ENCODE results near the gene HS3ST3A1. TPM values are rescaled to one million over a fixed set of nuclear protein-coding genes. Genes with fewer than 3 reads are reported as not detected.

The HS3ST3A1 gene
- total RNA-seq, 1 experiment from 2014 or later: 3.4 TPM

DNA sequence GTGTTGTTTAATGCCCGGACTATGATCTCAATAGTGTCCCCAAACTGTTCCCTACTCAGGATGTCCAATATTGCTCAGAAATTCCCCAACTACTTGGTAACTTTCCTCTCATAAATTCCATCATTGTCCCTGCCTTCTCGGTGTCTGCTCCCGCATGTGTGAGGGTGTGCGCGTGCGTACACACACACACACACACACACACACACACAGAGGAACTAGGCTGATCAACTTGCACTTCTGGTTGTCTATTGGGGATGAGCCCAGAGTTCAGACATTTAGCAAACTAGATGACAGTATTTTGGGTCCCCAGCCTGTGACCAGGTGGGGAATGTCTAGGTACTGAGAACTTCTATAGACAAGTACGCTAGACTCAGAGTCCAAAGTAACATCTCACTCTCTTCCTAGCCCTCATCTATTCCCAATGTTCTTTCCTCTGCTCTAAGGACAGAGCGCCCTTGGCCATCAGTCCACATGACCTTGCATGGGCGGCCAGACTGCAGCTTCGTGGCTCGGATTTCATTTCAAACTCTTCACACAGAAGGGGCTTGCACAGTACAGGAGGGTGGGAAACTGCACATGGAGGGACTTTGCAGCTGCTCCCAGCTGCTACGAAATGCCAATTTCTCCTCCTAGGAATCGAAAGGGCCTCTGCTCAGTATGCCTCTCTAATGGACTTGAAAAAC is 5.3 kb downstream of the HS3ST3A1 start:
- H2BK5ac ChIP-seq (ENCODE audit: insufficient read length, low read length): no peak overlapping the region
- no peaks in the 10 kb centered on the region for H3K79me1 ChIP-seq (ENCODE audit: insufficient read depth, low read depth, low read length, poor library complexity, severe bottlenecking)
- no peak overlapping the region for H3K27ac ChIP-seq (ENCODE audit: insufficient read length, low read depth, low read length)
- no peak overlapping the region for H4K91ac ChIP-seq (ENCODE audit: insufficient read length, low read depth, low read length)
- H3K4me2 ChIP-seq (ENCODE audit: insufficient read depth, insufficient read length, low read length): no peak overlapping the region
- no peak overlapping the region for H2BK15ac ChIP-seq (ENCODE audit: low read depth, low read length)
- no peaks in the 10 kb centered on the region for H4K20me1 ChIP-seq (ENCODE audit: control insufficient read depth, insufficient read depth, insufficient read length)
- H3K18ac ChIP-seq (ENCODE audit: insufficient read length, low read depth, low read length): no peak overlapping the region
- H2BK120ac ChIP-seq (ENCODE audit: low read depth, low read length, poor library complexity, severe bottlenecking): no peak overlapping the region
- H2AK5ac ChIP-seq (ENCODE audit: insufficient read length, low read length): no peak overlapping the region
- peaks cover 7% of the 10 kb centered on the region for H3K23me2 ChIP-seq (ENCODE audit: insufficient read length, low read depth, low read length, poor library complexity, severe bottlenecking)
- no peak overlapping the region for H3K23ac ChIP-seq (ENCODE audit: insufficient read length, low read depth, low read length)
- no peaks in the 10 kb centered on the region for H3K4me1 ChIP-seq (ENCODE audit: insufficient read depth, low read length)
- H2BK12ac ChIP-seq (ENCODE audit: insufficient read length, low read depth, low read length): no peak overlapping the region
- H3K27ac Mint-ChIP-seq: peak overlapping the region in 1 of 3 experiments; percentile 65; a peak in 2 of 7 replicates
- H3K9me3 Mint-ChIP-seq: no peaks in the 10 kb centered on the region; a peak in 1 of 5 replicates
- H2BK20ac ChIP-seq (ENCODE audit: low read depth, low read length, poor library complexity, severe bottlenecking): no peak overlapping the region
- H3K9ac ChIP-seq (ENCODE audit: extremely low read depth, insufficient read length, low read length): no peak overlapping the region
- H3K27me3 Mint-ChIP-seq (ENCODE audit: low read depth): peaks cover 26% of the 10 kb centered on the region
- H3K79me2 ChIP-seq (ENCODE audit: insufficient read depth, low read length): no peaks in the 10 kb centered on the region
- H3K4ac ChIP-seq (ENCODE audit: low read depth, low read length): no peak overlapping the region
- H3K36me3 Mint-ChIP-seq (ENCODE audit: insufficient read depth in 1 of 3, low read depth in 3 of 3): no peaks in the 10 kb centered on the region
- no peak for DNase-seq
- no peak overlapping the region for H3K14ac ChIP-seq (ENCODE audit: insufficient read depth, low read length)
- H3T11ph ChIP-seq (ENCODE audit: low read length): no peak overlapping the region
- H3K56ac ChIP-seq (ENCODE audit: insufficient read length, low read depth, low read length): no peak overlapping the region
- H3K4me1 Mint-ChIP-seq: peaks cover 25 to 31% of the 10 kb centered on the region in 2 experiments
- H4K8ac ChIP-seq (replicated peaks; ENCODE audit: insufficient read length, low read depth, low read length): no peak overlapping the region
- WGBS (ENCODE audit: extremely low coverage, insufficient read length, low lambda C conversion rate): no CpG with 5 or more reads among the region's 13 CpGs
- no peak overlapping the region for H2AFZ ChIP-seq (ENCODE audit: low read length)
- H3K9me3 ChIP-seq (ENCODE audit: control insufficient read depth, low read depth, low read length): no peaks in the 10 kb centered on the region
- no peak overlapping the region for H4K5ac ChIP-seq (ENCODE audit: insufficient read length, low read depth, low read length)
- no peak overlapping the region for H3K4me3 Mint-ChIP-seq
- TF ChIP-seq, protein P1, sequence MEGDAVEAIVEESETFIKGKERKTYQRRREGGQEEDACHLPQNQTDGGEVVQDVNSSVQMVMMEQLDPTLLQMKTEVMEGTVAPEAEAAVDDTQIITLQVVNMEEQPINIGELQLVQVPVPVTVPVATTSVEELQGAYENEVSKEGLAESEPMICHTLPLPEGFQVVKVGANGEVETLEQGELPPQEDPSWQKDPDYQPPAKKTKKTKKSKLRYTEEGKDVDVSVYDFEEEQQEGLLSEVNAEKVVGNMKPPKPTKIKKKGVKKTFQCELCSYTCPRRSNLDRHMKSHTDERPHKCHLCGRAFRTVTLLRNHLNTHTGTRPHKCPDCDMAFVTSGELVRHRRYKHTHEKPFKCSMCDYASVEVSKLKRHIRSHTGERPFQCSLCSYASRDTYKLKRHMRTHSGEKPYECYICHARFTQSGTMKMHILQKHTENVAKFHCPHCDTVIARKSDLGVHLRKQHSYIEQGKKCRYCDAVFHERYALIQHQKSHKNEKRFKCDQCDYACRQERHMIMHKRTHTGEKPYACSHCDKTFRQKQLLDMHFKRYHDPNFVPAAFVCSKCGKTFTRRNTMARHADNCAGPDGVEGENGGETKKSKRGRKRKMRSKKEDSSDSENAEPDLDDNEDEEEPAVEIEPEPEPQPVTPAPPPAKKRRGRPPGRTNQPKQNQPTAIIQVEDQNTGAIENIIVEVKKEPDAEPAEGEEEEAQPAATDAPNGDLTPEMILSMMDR (conservative IDR thresholded peaks at IDR 0.05): no peak
- no peaks in the 10 kb centered on the region; the same call in 1 of the 2 replicates for H3K27me3 ChIP-seq (ENCODE audit: insufficient read depth, low read length)
